ENCODE measurements around the gene TCP10L. TPM values are rescaled to one million over a fixed set of nuclear protein-coding genes. Genes with fewer than 3 reads are reported as not detected.
A peak's percentile ranks its signal among the peaks of the same experiment; 100 is the strongest.
"Not testable (repeated sequence)": the region's sequence is repeated elsewhere in the genome, so short reads cannot be mapped to it uniquely, and the experiment has no call there.

TCP10L gene
- total and polyA plus RNA-seq, 2 of the 4 experiments (the other 2 are of a cell fraction): 0.09 TPM; not detected in 1

DNA sequence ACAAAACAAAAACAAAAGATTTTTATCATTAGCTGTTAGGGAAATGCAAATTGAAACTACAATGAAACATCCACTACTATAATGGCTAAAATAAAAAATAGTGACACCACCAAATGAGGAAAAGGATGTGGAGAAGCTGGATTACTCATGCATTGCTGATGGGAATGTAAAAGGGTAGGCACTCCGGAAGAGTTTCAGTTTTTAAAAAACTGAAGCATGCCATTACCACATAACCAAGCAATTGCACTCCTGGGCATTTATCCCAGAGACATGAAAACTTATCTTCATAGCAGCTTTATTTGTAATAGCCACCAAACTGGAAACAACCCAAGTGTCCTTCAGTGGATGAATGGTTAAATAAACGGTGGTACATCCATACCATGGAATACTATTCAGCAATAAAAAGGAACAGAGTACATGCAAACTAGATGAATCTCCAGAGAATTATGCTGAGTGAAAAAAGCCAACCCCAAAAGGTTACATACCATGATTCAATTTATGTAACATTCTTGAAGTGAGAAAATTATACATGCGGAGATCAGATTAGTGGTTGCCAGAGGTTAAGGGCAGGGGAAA lies 41.4 kb upstream of the TCP10L start:
- H2AFZ ChIP-seq (replicated peaks; ENCODE audit: low read length, poor library complexity): no peak overlapping the region
- no peaks in the 10 kb centered on the region for H3K79me1 ChIP-seq (ENCODE audit: low read depth in 1 of 2, low read length in 2 of 2)
- no peak overlapping the region for H3K18ac ChIP-seq (ENCODE audit: low read depth, low read length)
- no peak overlapping the region for H2BK20ac ChIP-seq (ENCODE audit: low read depth, low read length)
- no peak overlapping the region for H2BK120ac ChIP-seq (ENCODE audit: low read depth, low read length)
- no peak overlapping the region for H3K4ac ChIP-seq (ENCODE audit: low read depth, low read length)
- no peak overlapping the region for H3K14ac ChIP-seq (replicated peaks; ENCODE audit: low read depth, low read length)
- 0 out of 2 replicates have a peak, but pooled peaks cover 2% of the 10 kb centered on the region for H3K27me3 ChIP-seq (ENCODE audit: control insufficient read depth, insufficient read depth, low read length)
- H4K91ac ChIP-seq (ENCODE audit: insufficient read depth, low read depth, low read length): no peak overlapping the region
- H4K5ac ChIP-seq (ENCODE audit: low read depth, low read length): no peak overlapping the region
- in situ Hi-C loops (cut with MboI; ENCODE audit: low sequenced_read_pairs): no loop called here
- H3K4me3 ChIP-seq (ENCODE audit: insufficient read depth, low read depth, low read length): no peak overlapping the region
- peaks cover 9% of the 10 kb centered on the region for H3K9me3 ChIP-seq (ENCODE audit: control insufficient read depth, insufficient read depth, low read length)
- no CpG with 5 or more reads among the region's 3 CpGs for WGBS, 2 experiments (ENCODE audit: extremely low coverage in 2 of 2, insufficient read length in 1 of 2)
- no peak overlapping the region for H3K9ac ChIP-seq (ENCODE audit: low read depth, low read length)
- H2AK5ac ChIP-seq (ENCODE audit: low read depth, low read length): no peak overlapping the region
- peaks cover 2% of the 10 kb centered on the region; the same call in 1 of the 2 replicates for H3K9me1 ChIP-seq (ENCODE audit: insufficient read depth, low read length)
- H2AK9ac ChIP-seq (replicated peaks; ENCODE audit: low read depth, low read length, poor library complexity): no peak overlapping the region
- ATAC-seq (ENCODE audit: low read depth) (peak; percentile 64), DNase-seq (peak; percentile 82)
- H4K8ac ChIP-seq (ENCODE audit: low read depth in 2 of 2, low read length in 2 of 2): no peak overlapping the region
- no peaks in the 10 kb centered on the region for H4K20me1 ChIP-seq (ENCODE audit: insufficient read depth, low read length)
- H2BK15ac ChIP-seq (ENCODE audit: low read depth, low read length): no peak overlapping the region
- CTCF ChIA-PET: no interaction called here
- no peak overlapping the region for H3K23ac ChIP-seq (ENCODE audit: low read depth, low read length)
- intact Hi-C loops (cut with micrococcal nuclease): loop anchor here (1.0 kb wide), 1 partner anchor 101 kb away; no protein-coding TSS in a partner anchor
- no TSS peak for BruUV-seq (replicated peaks)
- H3K4me1 ChIP-seq (ENCODE audit: control insufficient read depth, insufficient read depth, low read length): peaks cover 5% of the 10 kb centered on the region; the same call in 1 of the 2 replicates
- dilution Hi-C loops (cut with HindIII; ENCODE audit: low sequenced_read_pairs, unreplicated experiment): no loop called here
- no peak overlapping the region for H3K27ac ChIP-seq (ENCODE audit: insufficient read depth, low read length)
- peak overlapping the region; percentile 3; the same call in 1 of the 2 replicates for H3K4me2 ChIP-seq (ENCODE audit: low read depth, low read length)
- POLR2A ChIA-PET (ENCODE audit: unreplicated experiment): no interaction called here
- peaks cover 8% of the 10 kb centered on the region for H3K36me3 ChIP-seq (ENCODE audit: control insufficient read depth, insufficient read depth, low read length)
- H3K56ac ChIP-seq (ENCODE audit: extremely low read depth, insufficient read depth, low read length): no peak overlapping the region
- no peak for TF ChIP-seq NFE2L2 (IDR thresholded peaks at IDR 0.05; ENCODE audit: low read depth, low read length)
- no peak for TF ChIP-seq CHD1 (IDR thresholded peaks at IDR 0.05; ENCODE audit: low read depth, low read length)
- TF ChIP-seq MAZ (IDR thresholded peaks at IDR 0.05; ENCODE audit: borderline replicate concordance, low read depth, low read length): no peak
- TF ChIP-seq FOS (IDR thresholded peaks at IDR 0.05; ENCODE audit: low read depth, low read length): no peak
- no peak for TF ChIP-seq RFX5 (IDR thresholded peaks at IDR 0.05; ENCODE audit: low read depth, low read length)
- no peak for TF ChIP-seq MXI1 (IDR thresholded peaks at IDR 0.05; ENCODE audit: borderline replicate concordance, low read depth, low read length)
- TF ChIP-seq, protein P1, sequence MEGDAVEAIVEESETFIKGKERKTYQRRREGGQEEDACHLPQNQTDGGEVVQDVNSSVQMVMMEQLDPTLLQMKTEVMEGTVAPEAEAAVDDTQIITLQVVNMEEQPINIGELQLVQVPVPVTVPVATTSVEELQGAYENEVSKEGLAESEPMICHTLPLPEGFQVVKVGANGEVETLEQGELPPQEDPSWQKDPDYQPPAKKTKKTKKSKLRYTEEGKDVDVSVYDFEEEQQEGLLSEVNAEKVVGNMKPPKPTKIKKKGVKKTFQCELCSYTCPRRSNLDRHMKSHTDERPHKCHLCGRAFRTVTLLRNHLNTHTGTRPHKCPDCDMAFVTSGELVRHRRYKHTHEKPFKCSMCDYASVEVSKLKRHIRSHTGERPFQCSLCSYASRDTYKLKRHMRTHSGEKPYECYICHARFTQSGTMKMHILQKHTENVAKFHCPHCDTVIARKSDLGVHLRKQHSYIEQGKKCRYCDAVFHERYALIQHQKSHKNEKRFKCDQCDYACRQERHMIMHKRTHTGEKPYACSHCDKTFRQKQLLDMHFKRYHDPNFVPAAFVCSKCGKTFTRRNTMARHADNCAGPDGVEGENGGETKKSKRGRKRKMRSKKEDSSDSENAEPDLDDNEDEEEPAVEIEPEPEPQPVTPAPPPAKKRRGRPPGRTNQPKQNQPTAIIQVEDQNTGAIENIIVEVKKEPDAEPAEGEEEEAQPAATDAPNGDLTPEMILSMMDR (conservative IDR thresholded peaks at IDR 0.05; ENCODE audit: low read depth, low read length): no peak
- TF ChIP-seq POLR2A (IDR thresholded peaks at IDR 0.05; ENCODE audit: low read depth, low read length): no peak
- H2BK5ac ChIP-seq (ENCODE audit: low read depth, low read length, poor library complexity, severe bottlenecking): peak overlapping the region; percentile 90

DNA sequence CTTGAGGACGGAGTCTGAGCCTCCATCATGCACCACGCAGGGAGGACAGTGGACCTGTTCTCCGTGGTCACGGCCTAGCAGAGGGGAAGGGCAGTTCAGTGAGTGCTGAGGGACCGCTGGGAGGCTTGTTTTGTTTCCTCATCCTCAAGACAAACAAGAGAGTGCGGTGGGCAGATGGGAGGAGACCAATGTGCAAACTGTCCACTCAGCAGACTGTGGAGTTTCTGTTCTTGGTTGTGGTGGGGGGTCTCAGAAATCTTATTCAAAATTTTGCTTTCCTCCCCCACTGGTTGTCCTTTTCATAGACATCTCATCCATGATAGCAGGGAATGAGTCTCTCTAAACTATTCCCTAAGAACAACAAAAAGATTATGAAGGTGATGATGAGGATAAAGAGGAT lies 32.9 kb upstream of the TCP10L start:
- H3K23ac ChIP-seq (ENCODE audit: low read depth, low read length); H3K27me3 ChIP-seq (ENCODE audit: control insufficient read depth, insufficient read depth, low read length); H2BK5ac ChIP-seq (ENCODE audit: low read depth, low read length, poor library complexity, severe bottlenecking); CTCF ChIA-PET; H3K14ac ChIP-seq (replicated peaks; ENCODE audit: low read depth, low read length); BruUV-seq (replicated peaks); H4K20me1 ChIP-seq (ENCODE audit: insufficient read depth, low read length); ATAC-seq (ENCODE audit: low read depth); H4K8ac ChIP-seq (ENCODE audit: low read depth in 2 of 2, low read length in 2 of 2); in situ Hi-C loops (cut with MboI; ENCODE audit: low sequenced_read_pairs); H2BK20ac ChIP-seq (ENCODE audit: low read depth, low read length); H3K4me1 ChIP-seq (ENCODE audit: control insufficient read depth, insufficient read depth, low read length); H3K36me3 ChIP-seq (ENCODE audit: control insufficient read depth, insufficient read depth, low read length); dilution Hi-C loops (cut with HindIII; ENCODE audit: low sequenced_read_pairs, unreplicated experiment); H3K4me3 ChIP-seq (ENCODE audit: insufficient read depth, low read depth, low read length); H2BK120ac ChIP-seq (ENCODE audit: low read depth, low read length); H4K5ac ChIP-seq (ENCODE audit: low read depth, low read length); H2AK9ac ChIP-seq (replicated peaks; ENCODE audit: low read depth, low read length, poor library complexity); H3K4me2 ChIP-seq (ENCODE audit: low read depth, low read length); H3K9ac ChIP-seq (ENCODE audit: low read depth, low read length); DNase-seq; POLR2A ChIA-PET (ENCODE audit: unreplicated experiment); H2AFZ ChIP-seq (replicated peaks; ENCODE audit: low read length, poor library complexity); H4K91ac ChIP-seq (ENCODE audit: insufficient read depth, low read depth, low read length); H3K4ac ChIP-seq (ENCODE audit: low read depth, low read length); H3K79me1 ChIP-seq (ENCODE audit: low read depth in 1 of 2, low read length in 2 of 2); H2AK5ac ChIP-seq (ENCODE audit: low read depth, low read length); H3K27ac ChIP-seq (ENCODE audit: insufficient read depth, low read length); H3K9me3 ChIP-seq (ENCODE audit: control insufficient read depth, insufficient read depth, low read length); H3K9me1 ChIP-seq (ENCODE audit: insufficient read depth, low read length); intact Hi-C loops (cut with micrococcal nuclease); H3K56ac ChIP-seq (ENCODE audit: extremely low read depth, insufficient read depth, low read length); H3K18ac ChIP-seq (ENCODE audit: low read depth, low read length); H2BK15ac ChIP-seq (ENCODE audit: low read depth, low read length): not testable (repeated sequence)
- WGBS, 2 experiments (ENCODE audit: extremely low coverage in 2 of 2, insufficient read length in 1 of 2): no CpG with 5 or more reads among the region's 6 CpGs

Measured in IMR-90 (cell line).